PC-3 (cell line): ENCODE measurements around the gene TIPRL. TPM values are rescaled to one million over a fixed set of nuclear protein-coding genes. Genes with fewer than 3 reads are reported as not detected.

Experiments used
- ATAC-seq: fragments of 200-7000 bp; cut with Tn5 transposase; 2 replicates; pipeline ENCODE4 v1.9.1; 2020; ENCODE audit warnings: mild to moderate bottlenecking, moderate library complexity
- BruUV-seq: library from RNA; stranded (reverse); fragments of 400-500 nt; replicated peaks from 2 replicates; lab custom pipeline; 2021; lab: Mats Ljungman, UMichigan
- CTCF ChIA-PET: fragments of 300-600 bp; sonication (Branson Sonifier 250); formaldehyde crosslinking; loops from one replicate; lab custom pipeline; 2022; ENCODE audit warnings: antibody characterized with exemption; lab: Charles Lee
- POLR2A ChIA-PET: fragments of 300-600 bp; sonication (Branson Sonifier 250); formaldehyde crosslinking; loops from one replicate; lab custom pipeline; 2022; ENCODE audit warnings: antibody characterized with exemption; ENCODE audit not compliant: unreplicated experiment; lab: Charles Lee
- DNase-seq: peaks from one replicate; pipeline ENCODE4 v3.0.0-alpha.2; 2015
- H2AFZ ChIP-seq: fragments of 300-600 bp; sonication (generic); 2 replicates; pipeline ENCODE4 v1.6.0; 2016; ENCODE audit warnings: antibody characterized with exemption, low read length
- H3F3A ChIP-seq: fragments of 300-600 bp; sonication (generic); one replicate; pipeline ENCODE4 v1.6.0; 2017; ENCODE audit warnings: antibody characterized with exemption, low read length, control low read depth, mild to moderate bottlenecking; ENCODE audit not compliant: unreplicated experiment
- H3K27ac ChIP-seq: fragments of 300-600 bp; sonication (generic); 2 replicates; pipeline ENCODE4 v1.5.1; 2016; ENCODE audit warnings: mild to moderate bottlenecking, low read length
- H3K27me3 ChIP-seq: fragments of 300-600 bp; sonication (generic); 2 replicates; pipeline ENCODE4 v1.6.1; 2016; ENCODE audit warnings: low read length, mixed read lengths
- H3K36me3 ChIP-seq: fragments of 300-600 bp; sonication (generic); 2 replicates; pipeline ENCODE4 v1.6.1; 2016; ENCODE audit warnings: low read depth, mixed run types, low read length, mixed read lengths
- H3K4me1 ChIP-seq: fragments of 300-600 bp; sonication (generic); 2 replicates; pipeline ENCODE4 v1.5.1; 2016; ENCODE audit warnings: low read length; ENCODE audit not compliant: insufficient read depth
- H3K4me2 ChIP-seq: fragments of 300-600 bp; sonication (generic); 2 replicates; pipeline ENCODE4 v1.6.0; 2016; ENCODE audit warnings: low read length
- H3K4me3 ChIP-seq: fragments of 300-600 bp; sonication (generic); 2 replicates; pipeline ENCODE4 v1.5.1; 2016; ENCODE audit warnings: mild to moderate bottlenecking, low read length, mixed read lengths
- H3K79me2 ChIP-seq: fragments of 300-600 bp; sonication (generic); 2 replicates; pipeline ENCODE4 v1.6.1; 2017; ENCODE audit warnings: low read length, mixed read lengths
- H3K9ac ChIP-seq: fragments of 300-600 bp; sonication (generic); 2 replicates; pipeline ENCODE4 v1.6.0; 2016; ENCODE audit warnings: mild to moderate bottlenecking, low read length
- H3K9me2 ChIP-seq: fragments of 300-600 bp; sonication (generic); replicated peaks from 2 replicates; pipeline ENCODE4 v1.6.1; 2016; ENCODE audit warnings: mixed run types, low read length, mixed read lengths
- H3K9me3 ChIP-seq: fragments of 300-600 bp; sonication (generic); 2 replicates; pipeline ENCODE4 v1.6.1; 2016; ENCODE audit warnings: low read length, mixed read lengths
- H4K20me1 ChIP-seq: fragments of 300-600 bp; sonication (generic); 2 replicates; pipeline ENCODE4 v1.6.1; 2016; ENCODE audit warnings: low read length, mixed read lengths
- CTCF ChIP-seq: fragments of 300-600 bp; sonication (generic); conservative IDR thresholded peaks from 2 replicates; pipeline ENCODE4 v1.5.1; 2017; ENCODE audit warnings: antibody characterized with exemption, low read depth, mild to moderate bottlenecking, low read length
- EZH2 ChIP-seq: fragments of 300-600 bp; sonication (generic); IDR thresholded peaks from one replicate; pipeline ENCODE4 v1.6.1; 2017; ENCODE audit warnings: antibody characterized with exemption, mild to moderate bottlenecking, low read length; ENCODE audit not compliant: unreplicated experiment
- EZH2phosphoT487 ChIP-seq: fragments of 300-600 bp; sonication (generic); IDR thresholded peaks from 2 replicates; pipeline ENCODE4 v1.6.1; 2018; ENCODE audit warnings: mild to moderate bottlenecking, antibody characterized with exemption, low read length, borderline replicate concordance
- intact Hi-C: fragments of 100-400 bp; cut with micrococcal nuclease; formaldehyde crosslinking; loops from 2 replicates; pipeline ENCODE4 v1.9.0; 2023
- total RNA-seq: library from RNA; depleted of rRNA; stranded (reverse); fragments of >200 nt; gene quantifications from 2 replicates; pipeline ENCODE4 v1.2.3, GENCODE V29; 2014

The TIPRL gene
- total RNA-seq, 1 experiment from 2014 or later, result 50.1 TPM

- CTCF ChIA-PET, result no interaction called here
- ATAC-seq (no peak), DNase-seq (no peak)
- Histone ChIP-seq H2AFZ (no peak overlapping the region), H4K20me1 (no peaks in the 10 kb centered on the region), H3F3A (no peaks in the 10 kb centered on the region), H3K27me3 (no peaks in the 10 kb centered on the region), H3K79me2 (no peaks in the 10 kb centered on the region), H3K4me1 (no peaks in the 10 kb centered on the region), H3K27ac (no peak overlapping the region), H3K9me2 (no peaks in the 10 kb centered on the region), H3K36me3 (peaks cover 51% of the 10 kb centered on the region), H3K9ac (no peak overlapping the region), H3K9me3 (no peaks in the 10 kb centered on the region), H3K4me3 (no peak overlapping the region), H3K4me2 (no peak overlapping the region)
- TF ChIP-seq EZH2phosphoT487, result no peak
- no peak for TF ChIP-seq CTCF
- TF ChIP-seq EZH2, result no peak
- intact Hi-C loops, result no loop called here
- no TSS peak for BruUV-seq
- POLR2A ChIA-PET, result no interaction called here
Observed at GRCh38 chr1:168195199-168196135, 16.7 kb downstream of the TIPRL start.

- POLR2A ChIA-PET, result no interaction called here
- no peak for TF ChIP-seq EZH2phosphoT487
- TF ChIP-seq EZH2, result no peak
- no peak for TF ChIP-seq CTCF
- ATAC-seq, result no peak
Observed at GRCh38 chr1:168199056-168199455, 20.3 kb downstream of the TIPRL start.

GRCh38 chr1:168202941-168203654, 24.3 kb downstream of the TIPRL start:
- Histone ChIP-seq H3K4me1 (no peaks in the 10 kb centered on the region), H3K27me3 (no peaks in the 10 kb centered on the region), H3K79me2 (no peaks in the 10 kb centered on the region), H3K4me2 (no peak overlapping the region), H3F3A (no peaks in the 10 kb centered on the region), H3K9ac (no peak overlapping the region), H3K36me3 (peaks cover 41% of the 10 kb centered on the region), H3K27ac (no peak overlapping the region), H3K9me2 (no peaks in the 10 kb centered on the region), H2AFZ (no peak overlapping the region), H3K9me3 (no peaks in the 10 kb centered on the region), H4K20me1 (no peaks in the 10 kb centered on the region), H3K4me3 (no peak overlapping the region)
- TF ChIP-seq EZH2phosphoT487, result no peak
- no peak for TF ChIP-seq EZH2
- no peak for TF ChIP-seq CTCF
- intact Hi-C loops, result no loop called here
- no peak for ATAC-seq
- ChIA-PET POLR2A (no interaction called here), CTCF (no interaction called here)
- DNase-seq, result no peak
- no TSS peak for BruUV-seq

More at GRCh38 chr1:168199056-168199455, 20.3 kb downstream of the TIPRL start:
- Histone ChIP-seq H3K4me3 (no peak overlapping the region), H3K9ac (no peak overlapping the region), H3K36me3 (peaks cover 60% of the 10 kb centered on the region), H3K27ac (no peak overlapping the region), H3K9me2 (no peaks in the 10 kb centered on the region), H4K20me1 (no peaks in the 10 kb centered on the region), H3F3A (no peaks in the 10 kb centered on the region), H3K4me2 (no peak overlapping the region), H3K9me3 (no peaks in the 10 kb centered on the region), H3K79me2 (no peaks in the 10 kb centered on the region), H3K4me1 (no peaks in the 10 kb centered on the region), H3K27me3 (no peaks in the 10 kb centered on the region), H2AFZ (no peak overlapping the region)
- CTCF ChIA-PET, result no interaction called here
- DNase-seq, result no peak
- intact Hi-C loops, result no loop called here
- no TSS peak for BruUV-seq
